ENCODE measurements around the gene ABCC5.
A peak's percentile ranks its signal among the peaks of the same experiment; 100 is the strongest.

Gene ABCC5

GRCh38 chr3:183953471-183954070, 64.1 kb downstream of the ABCC5 start:
- Histone ChIP-seq H3K27me3 (ENCODE audit: insufficient read depth, low read length) (no peaks in the 10 kb centered on the region), H3K9me2 (ENCODE audit: low read depth, low read length) (no peaks in the 10 kb centered on the region), H3K9ac (ENCODE audit: low read length) (no peak overlapping the region), H3K4me3 (ENCODE audit: low read depth, low read length, poor library complexity, severe bottlenecking) (no peak overlapping the region), H2AFZ (ENCODE audit: low read length) (no peak overlapping the region), H3K27ac (ENCODE audit: low read depth, low read length, poor library complexity, severe bottlenecking) (peak overlapping the region; percentile 83), H3K36me3 (ENCODE audit: insufficient read depth, low read length) (peaks cover 42% of the 10 kb centered on the region; the same call in 1 of the 2 replicates), H3K79me2 (ENCODE audit: insufficient read depth, low read length) (no peaks in the 10 kb centered on the region), H3K4me2 (ENCODE audit: low read length) (peak overlapping the region; percentile 5; the same call in 1 of the 2 replicates), H4K20me1 (ENCODE audit: insufficient read depth, low read length) (no peaks in the 10 kb centered on the region), H3F3A (ENCODE audit: insufficient read depth, low read length) (no peaks in the 10 kb centered on the region), H3K4me1 (ENCODE audit: insufficient read depth, low read length, severe bottlenecking) (peaks cover 19% of the 10 kb centered on the region), H3K9me3 (ENCODE audit: low read length) (no peaks in the 10 kb centered on the region)
- TF ChIP-seq EZH2 (IDR thresholded peaks at IDR 0.05; ENCODE audit: borderline replicate concordance, low read length): no peak
- TF ChIP-seq CTCF (IDR thresholded peaks at IDR 0.05; ENCODE audit: low read length): no peak; the same call in 1 of the 2 replicates

GRCh38 chr3:183951459-183951858, 66.2 kb downstream of the ABCC5 start:
- Histone ChIP-seq H3K79me2 (ENCODE audit: insufficient read depth, low read length) (no peaks in the 10 kb centered on the region), H3K36me3 (ENCODE audit: insufficient read depth, low read length) (peaks cover 42% of the 10 kb centered on the region; the same call in 1 of the 2 replicates), H3K9ac (ENCODE audit: low read length) (no peak overlapping the region), H3K27ac (ENCODE audit: low read depth, low read length, poor library complexity, severe bottlenecking) (no peak overlapping the region), H3K4me3 (ENCODE audit: low read depth, low read length, poor library complexity, severe bottlenecking) (no peak overlapping the region), H3F3A (ENCODE audit: insufficient read depth, low read length) (no peaks in the 10 kb centered on the region), H4K20me1 (ENCODE audit: insufficient read depth, low read length) (no peaks in the 10 kb centered on the region), H3K9me2 (ENCODE audit: low read depth, low read length) (no peaks in the 10 kb centered on the region), H3K27me3 (ENCODE audit: insufficient read depth, low read length) (no peaks in the 10 kb centered on the region), H2AFZ (ENCODE audit: low read length) (no peak overlapping the region), H3K9me3 (ENCODE audit: low read length) (no peaks in the 10 kb centered on the region), H3K4me2 (ENCODE audit: low read length) (no peak overlapping the region), H3K4me1 (ENCODE audit: insufficient read depth, low read length, severe bottlenecking) (peaks cover 19% of the 10 kb centered on the region)
- no peak for TF ChIP-seq EZH2 (IDR thresholded peaks at IDR 0.05; ENCODE audit: borderline replicate concordance, low read length)
- no peak for TF ChIP-seq CTCF (IDR thresholded peaks at IDR 0.05; ENCODE audit: low read length)

GRCh38 chr3:183949690-183950089, 68.0 kb downstream of the ABCC5 start:
- Histone ChIP-seq H2AFZ (ENCODE audit: low read length) (no peak overlapping the region), H3K36me3 (ENCODE audit: insufficient read depth, low read length) (peaks cover 59% of the 10 kb centered on the region), H3K9me2 (ENCODE audit: low read depth, low read length) (no peaks in the 10 kb centered on the region), H3K79me2 (ENCODE audit: insufficient read depth, low read length) (no peaks in the 10 kb centered on the region), H3K27ac (ENCODE audit: low read depth, low read length, poor library complexity, severe bottlenecking) (no peak overlapping the region), H3K4me1 (ENCODE audit: insufficient read depth, low read length, severe bottlenecking) (peaks cover 19% of the 10 kb centered on the region), H3K27me3 (ENCODE audit: insufficient read depth, low read length) (no peaks in the 10 kb centered on the region), H3K9ac (ENCODE audit: low read length) (no peak overlapping the region), H3K9me3 (ENCODE audit: low read length) (no peaks in the 10 kb centered on the region), H3K4me2 (ENCODE audit: low read length) (no peak overlapping the region), H3K4me3 (ENCODE audit: low read depth, low read length, poor library complexity, severe bottlenecking) (no peak overlapping the region), H3F3A (ENCODE audit: insufficient read depth, low read length) (no peaks in the 10 kb centered on the region), H4K20me1 (ENCODE audit: insufficient read depth, low read length) (no peaks in the 10 kb centered on the region)
- no peak for TF ChIP-seq EZH2 (IDR thresholded peaks at IDR 0.05; ENCODE audit: borderline replicate concordance, low read length)
- no peak for TF ChIP-seq CTCF (IDR thresholded peaks at IDR 0.05; ENCODE audit: low read length)

Data from OCI-LY1 (cell line).